K562 (cell line): ENCODE measurements around the gene BICD1. TPM values are rescaled to one million over a fixed set of nuclear protein-coding genes. Genes with fewer than 3 reads are reported as not detected.

Experiments
- ATAC-seq: fragments of 200-7000 bp; cut with Tn5 transposase; 3 replicates; pipeline ENCODE4 v1.9.1; 2020; ENCODE audit warnings: moderate library complexity
- BruUV-seq: library from RNA; stranded (reverse); fragments of 400-500 nt; replicated peaks from 2 replicates; lab custom pipeline; 2021; lab: Mats Ljungman, UMichigan
- CTCF ChIA-PET: fragments of 300-600 bp; formaldehyde crosslinking; extraction: SDS; loops from one replicate; lab custom pipeline; 2021; ENCODE audit warnings: low intra/inter-chr PET ratio; lab: Yijun Ruan, JAX
- POLR2A ChIA-PET: fragments of 300-600, 350-650 bp; sonication (Branson Sonifier 250); formaldehyde crosslinking; extraction: SDS; loops from one replicate; lab custom pipeline; 2021; ENCODE audit warnings: antibody characterized with exemption, inconsistent platforms; lab: Yijun Ruan, JAX
- DNase-seq, 4 experiments: peaks; one replicate each; pipeline versions ENCODE4 v3.0.0 to v3.0.0-alpha.2; 2011 to 2018; ENCODE audit warnings: low spot score in 3 of 4, mixed read lengths in 3 of 4; ENCODE audit errors: extremely low read depth in 1 of 4
- FAIRE-seq: peaks from 2 replicates; lab custom pipeline; 2011; peaks lifted over from hg19 to GRCh38; lab: Jason Lieb, UNC
- H2AFZ ChIP-seq: 2 replicates; pipeline ENCODE4 v1.6.0; 2011; ENCODE audit warnings: low read depth, low read length, control low read depth, inconsistent platforms
- H3K27ac ChIP-seq: fragments of 200-600 bp; 3 replicates; pipeline ENCODE4 v1.8.0; 2011; ENCODE audit warnings: low read depth, mild to moderate bottlenecking, control low read depth, inconsistent platforms, low read length, moderate library complexity, mixed read lengths; ENCODE audit errors: extremely low read depth
- H3K27me3 ChIP-seq, 2 experiments: fragments of 300-600 bp in 1 of 2; 2 replicates in 1 of 2; 3 replicates in 1 of 2; pipeline versions ENCODE4 v1.6.0 to v1.8.0; 2011; ENCODE audit warnings: inconsistent platforms in 2 of 2, low read length in 2 of 2, mild to moderate bottlenecking in 1 of 2, mixed read lengths in 1 of 2, moderate library complexity in 1 of 2; ENCODE audit not compliant: control insufficient read depth in 2 of 2, insufficient read depth in 2 of 2
- H3K36me3 ChIP-seq: fragments of 300-600 bp; 3 replicates; pipeline ENCODE4 v1.8.0; 2011; ENCODE audit warnings: mild to moderate bottlenecking, low read length, inconsistent platforms; ENCODE audit not compliant: control insufficient read depth, insufficient read depth
- H3K4me1 ChIP-seq, 2 experiments: fragments of 200-600 bp in 1 of 2; replicated peaks in 1 of 2; 2 replicates in 1 of 2; 3 replicates in 1 of 2; pipeline versions ENCODE4 v1.5.1 to v1.8.0; 2011; ENCODE audit warnings: inconsistent platforms in 2 of 2, low read length in 2 of 2, mild to moderate bottlenecking in 1 of 2, mixed read lengths in 1 of 2, moderate library complexity in 1 of 2; ENCODE audit not compliant: control insufficient read depth in 2 of 2, insufficient read depth in 2 of 2
- H3K4me2 ChIP-seq: 2 replicates; pipeline ENCODE4 v1.6.1; 2011; ENCODE audit warnings: low read length, control low read depth, inconsistent platforms, mixed read lengths; ENCODE audit not compliant: insufficient read depth
- H3K4me3 ChIP-seq: fragments of 200-600 bp; sonication (generic), shearing (Covaris generic); 2 replicates; pipeline ENCODE4 v1.5.1; 2016; ENCODE audit warnings: control low read depth, inconsistent platforms
- H3K79me2 ChIP-seq: fragments of 200-600 bp; 3 replicates; pipeline ENCODE4 v1.8.0; 2011; ENCODE audit warnings: low read length, inconsistent platforms; ENCODE audit not compliant: control insufficient read depth, insufficient read depth
- H3K9ac ChIP-seq, 2 experiments: 2 replicates each; pipeline versions ENCODE4 v1.6.0 to v1.6.1; 2011; ENCODE audit warnings: low read depth in 2 of 2, low read length in 2 of 2, control low read depth in 1 of 2, inconsistent platforms in 1 of 2, mild to moderate bottlenecking in 1 of 2, mixed read lengths in 1 of 2; ENCODE audit not compliant: insufficient read depth in 1 of 2
- H3K9me1 ChIP-seq: one replicate; pipeline ENCODE4 v1.6.0; 2011; ENCODE audit warnings: inconsistent platforms, mild to moderate bottlenecking, low read length, moderate library complexity; ENCODE audit not compliant: control insufficient read depth, insufficient read depth
- H3K9me3 ChIP-seq: replicated peaks from 2 replicates; pipeline ENCODE4 v1.5.1; 2011; ENCODE audit warnings: low read depth, low read length, inconsistent platforms; ENCODE audit not compliant: control insufficient read depth, insufficient read depth
- H4K20me1 ChIP-seq: replicated peaks from 2 replicates; pipeline ENCODE4 v1.6.1; 2011; ENCODE audit warnings: low read length, inconsistent platforms, mixed read lengths; ENCODE audit not compliant: control insufficient read depth, insufficient read depth
- CHD4 ChIP-seq: fragments of 200-600 bp; sonication (generic); IDR thresholded peaks from 3 replicates; pipeline ENCODE4 v1.6.1; 2012; ENCODE audit warnings: low read depth, mild to moderate bottlenecking, mixed read lengths, low read length, inconsistent platforms; ENCODE audit not compliant: insufficient read depth, insufficient replicate concordance, poor library complexity, severe bottlenecking
- CLOCK ChIP-seq: fragments of 250-450 bp; sonication (Bioruptor Pico); IDR thresholded peaks from 2 replicates; pipeline ENCODE4 v1.4.0; 2020; ENCODE audit warnings: mild to moderate bottlenecking, moderate library complexity, borderline replicate concordance
- CREB5 ChIP-seq: fragments of 250-450 bp; sonication (Bioruptor Pico); IDR thresholded peaks from 2 replicates; pipeline ENCODE4 v1.5.0; 2020; ENCODE audit warnings: mild to moderate bottlenecking
- NUFIP1 ChIP-seq: fragments of 450-650 bp; IDR thresholded peaks from 2 replicates; pipeline ENCODE4 v1.6.1; 2018; ENCODE audit not compliant: partially characterized antibody
- PHB2 ChIP-seq: fragments of 450-650 bp; IDR thresholded peaks from 2 replicates; pipeline ENCODE4 v1.6.1; 2017; ENCODE audit warnings: low read depth
- SRSF7 ChIP-seq: fragments of 200-400 bp; formaldehyde crosslinking; optimal IDR thresholded peaks from 2 replicates; pipeline ENCODE3; 2017; ENCODE audit warnings: mild to moderate bottlenecking, low read depth, low read length
- WGBS: fragments of 100-300 bp; shearing (Covaris generic); methylation state at CpG from one replicate; pipeline ENCODE4 v1.1.6; 2016; ENCODE audit warnings: low coverage, mixed read lengths; ENCODE audit not compliant: insufficient coverage; ENCODE audit errors: missing lambda C conversion rate; 5-methylcytosine and 5-hydroxymethylcytosine counted together
- in situ Hi-C: fragments of 300-500 bp; cut with MboI; formaldehyde crosslinking; loops from 4 replicates; pipeline ENCODE4 v1.15.0; 2018; ENCODE audit warnings: inconsistent platforms, mixed read lengths
- intact Hi-C: fragments of 100-400 bp; cut with micrococcal nuclease; formaldehyde crosslinking; loops from 2 replicates; pipeline ENCODE4 v1.14.2; 2022
- polyA plus RNA-seq, 8 experiments: library from polyadenylated mRNA; depleted of rRNA in 4 of 8; stranded (reverse) in 5 of 8; unstranded in 3 of 8; fragments of >200 nt; fragmentation: Nextera tagmentation in 2 of 8; fragmentation: Illumina TruSeq in 1 of 8; extraction: Ambion mirVana in 2 of 8; extraction: Trizol in 1 of 8; gene quantifications; 2 replicates each; pipeline versions ENCODE4 v1.2.1 to v1.2.3, GENCODE V29; 2011 to 2014; ENCODE audit warnings: inconsistent platforms in 1 of 8, missing spikeins in 1 of 8
- total RNA-seq, 7 experiments: library from RNA; depleted of rRNA in 6 of 7; stranded (reverse); fragments of >200 nt in 6 of 7; fragmentation: Illumina TruSeq in 2 of 7; extraction: Trizol in 2 of 7; gene quantifications; 2 replicates each; pipeline versions ENCODE4 v1.2.1 to v1.2.3, GENCODE V29; 2011 to 2021; ENCODE audit warnings: low replicate concordance in 1 of 7
- TF ChIP-seq, protein P1 (sequence below): fragments of 450-650 bp; IDR thresholded peaks from 2 replicates; pipeline ENCODE4 v1.6.1; 2017; ENCODE audit warnings: antibody characterized with exemption

The BICD1 gene
- total and polyA plus RNA-seq, 9 of the 15 experiments (the other 6 are each of a cell fraction or from before 2014, with no cell fraction given), result 3.5 to 21.1 (median 12.5) TPM

DNA sequence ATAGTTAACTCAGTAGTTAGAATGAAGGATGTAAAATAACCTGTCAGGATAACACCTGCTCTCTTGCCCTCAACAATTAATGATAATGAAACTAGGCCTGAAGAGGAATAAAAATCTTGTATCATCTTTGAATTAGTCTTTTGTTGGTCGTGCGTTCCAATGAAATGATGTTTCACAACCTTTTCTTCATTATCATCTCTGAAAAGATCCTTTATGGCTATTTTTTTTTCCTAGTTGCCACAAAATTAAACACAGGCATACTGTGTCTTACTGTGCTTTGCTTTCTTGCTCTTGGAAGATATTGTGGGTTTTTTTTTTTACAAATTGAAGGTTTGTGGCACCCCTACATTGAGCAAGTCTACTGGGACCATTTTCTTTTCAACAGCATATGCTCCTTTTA is 128.6 kb downstream of the BICD1 start (continued):
- no peak for TF ChIP-seq CLOCK (CRISPR knock-in tag)
- TF ChIP-seq, protein P1, sequence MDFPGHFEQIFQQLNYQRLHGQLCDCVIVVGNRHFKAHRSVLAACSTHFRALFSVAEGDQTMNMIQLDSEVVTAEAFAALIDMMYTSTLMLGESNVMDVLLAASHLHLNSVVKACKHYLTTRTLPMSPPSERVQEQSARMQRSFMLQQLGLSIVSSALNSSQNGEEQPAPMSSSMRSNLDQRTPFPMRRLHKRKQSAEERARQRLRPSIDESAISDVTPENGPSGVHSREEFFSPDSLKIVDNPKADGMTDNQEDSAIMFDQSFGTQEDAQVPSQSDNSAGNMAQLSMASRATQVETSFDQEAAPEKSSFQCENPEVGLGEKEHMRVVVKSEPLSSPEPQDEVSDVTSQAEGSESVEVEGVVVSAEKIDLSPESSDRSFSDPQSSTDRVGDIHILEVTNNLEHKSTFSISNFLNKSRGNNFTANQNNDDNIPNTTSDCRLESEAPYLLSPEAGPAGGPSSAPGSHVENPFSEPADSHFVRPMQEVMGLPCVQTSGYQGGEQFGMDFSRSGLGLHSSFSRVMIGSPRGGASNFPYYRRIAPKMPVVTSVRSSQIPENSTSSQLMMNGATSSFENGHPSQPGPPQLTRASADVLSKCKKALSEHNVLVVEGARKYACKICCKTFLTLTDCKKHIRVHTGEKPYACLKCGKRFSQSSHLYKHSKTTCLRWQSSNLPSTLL, result no peak
- no peak for TF ChIP-seq NUFIP1
- TF ChIP-seq, all 486 proteins: peak for 0

- Histone ChIP-seq H3K4me1 (no peaks in the 10 kb centered on the region), H3K27me3 (no peaks in the 10 kb centered on the region), H3K79me2 (no peaks in the 10 kb centered on the region), H3K9me3 (peaks cover 2% of the 10 kb centered on the region; the same call in 1 of the 2 replicates), H3K9me1 (no peaks in the 10 kb centered on the region), H3K4me3 (no peak overlapping the region), H3K4me2 (no peak overlapping the region), H4K20me1 (no peaks in the 10 kb centered on the region), H3K9ac (no peak overlapping the region), H3K27ac (no peak overlapping the region), H2AFZ (no peak overlapping the region), H3K36me3 (no peaks in the 10 kb centered on the region)
- no peak for DNase-seq
- no TSS peak for BruUV-seq
- in situ Hi-C loops (no loop called here), intact Hi-C loops (no loop called here)
- WGBS, result 40% methylated on average over 5 of the region's 5 CpGs
- TF ChIP-seq SRSF7 (no peak), CREB5 (CRISPR knock-in tag) (no peak), PHB2 (no peak), CHD4 (no peak)
- CTCF ChIA-PET, result interaction anchor here (0.6 kb wide), 1 partner anchor 887 kb away, joined by 3 read pairs; no protein-coding TSS in a partner anchor
- FAIRE-seq, result no peak
- no peak for ATAC-seq
- POLR2A ChIA-PET, result no interaction called here
These were observed 133.5 kb downstream of the BICD1 start for GRCh38 chr12:32240162-32240561.
